GM18951 (cell line): Measurements from ENCODE around the gene KRTAP12-1.
"Not testable (repeated sequence)": the region's sequence is repeated elsewhere in the genome, so short reads cannot be mapped to it uniquely, and the experiment has no call there.

ENCODE experiments used
- POLR2A ChIP-seq: IDR thresholded peaks from 4 replicates; pipeline ENCODE4 v1.6.1; 2011; ENCODE audit warnings: mild to moderate bottlenecking; ENCODE audit not compliant: insufficient read length, insufficient read depth; ENCODE audit errors: extremely low read depth
- in situ Hi-C: fragments of 300-500 bp; cut with MboI; formaldehyde crosslinking; loops from one replicate; pipeline ENCODE4 v1.12.0; 2022; ENCODE audit warnings: low sequenced_read_pairs, mixed read lengths, inconsistent platforms; ENCODE audit not compliant: unreplicated experiment

Gene KRTAP12-1

GRCh38 chr21:44644878-44645277 is 37.1 kb downstream of the KRTAP12-1 start:
- in situ Hi-C loops = no loop called here
- TF ChIP-seq POLR2A = no peak

GRCh38 chr21:44643741-44644310 is 38.1 kb downstream of the KRTAP12-1 start:
- no peak for TF ChIP-seq POLR2A
- in situ Hi-C loops = no loop called here

- in situ Hi-C loops = no loop called here
- no peak for TF ChIP-seq POLR2A
Measured at GRCh38 chr21:44640761-44641160, 41.2 kb downstream of the KRTAP12-1 start.

- in situ Hi-C loops = no loop called here
- TF ChIP-seq POLR2A = no peak
Measured at GRCh38 chr21:44639331-44639655, 42.7 kb downstream of the KRTAP12-1 start.

- in situ Hi-C loops = not testable (repeated sequence)
Measured at GRCh38 chr21:44638506-44639330, 43.2 kb downstream of the KRTAP12-1 start.

GRCh38 chr21:44637851-44638348 is 44.1 kb downstream of the KRTAP12-1 start:
- in situ Hi-C loops = not testable (repeated sequence)

- no peak for TF ChIP-seq POLR2A
- in situ Hi-C loops = no loop called here
Measured at GRCh38 chr21:44637018-44637850, 44.7 kb downstream of the KRTAP12-1 start, which contains the start of gene KRTAP10-10. Gene KRTAP10-10, plus strand, starts transcription at chr21:44637356. Its CDS starts 62 bp downstream, at chr21:44637418.

GRCh38 chr21:44636209-44637017 is 45.5 kb downstream of the KRTAP12-1 start:
- TF ChIP-seq POLR2A = no peak
- in situ Hi-C loops = no loop called here

- in situ Hi-C loops = no loop called here
- TF ChIP-seq POLR2A = no peak
Measured at GRCh38 chr21:44632067-44632466, 49.9 kb downstream of the KRTAP12-1 start.
